NT2/D1 (cell line): ENCODE measurements around the gene BCAS3.

ENCODE experiments used
- SUZ12 ChIP-seq: IDR thresholded peaks from 2 replicates; pipeline ENCODE4 v1.6.1; 2011; ENCODE audit not compliant: insufficient read length, insufficient read depth; ENCODE audit errors: extremely low read depth
- YY1 ChIP-seq: IDR thresholded peaks from 2 replicates; pipeline ENCODE4 v1.6.1; 2011; ENCODE audit not compliant: insufficient read length, insufficient read depth
- ZNF274 ChIP-seq: IDR thresholded peaks from 2 replicates; pipeline ENCODE4 v1.6.1; 2011; ENCODE audit warnings: mild to moderate bottlenecking, low read depth, low read length

GRCh38 chr17:61225178-61225882 is 547.7 kb downstream of the BCAS3 start:
- no peak for TF ChIP-seq YY1
- no peak for TF ChIP-seq ZNF274
- no peak for TF ChIP-seq SUZ12
